ENCODE measurements around the gene ST6GALNAC3. TPM values are rescaled to one million over a fixed set of nuclear protein-coding genes. Genes with fewer than 3 reads are reported as not detected.
"Not testable (repeated sequence)": the region's sequence is repeated elsewhere in the genome, so short reads cannot be mapped to it uniquely, and the experiment has no call there.

ST6GALNAC3 gene
- total and polyA plus RNA-seq, 11 donors: 2.5 to 7.7 (median 4.4) TPM

DNA sequence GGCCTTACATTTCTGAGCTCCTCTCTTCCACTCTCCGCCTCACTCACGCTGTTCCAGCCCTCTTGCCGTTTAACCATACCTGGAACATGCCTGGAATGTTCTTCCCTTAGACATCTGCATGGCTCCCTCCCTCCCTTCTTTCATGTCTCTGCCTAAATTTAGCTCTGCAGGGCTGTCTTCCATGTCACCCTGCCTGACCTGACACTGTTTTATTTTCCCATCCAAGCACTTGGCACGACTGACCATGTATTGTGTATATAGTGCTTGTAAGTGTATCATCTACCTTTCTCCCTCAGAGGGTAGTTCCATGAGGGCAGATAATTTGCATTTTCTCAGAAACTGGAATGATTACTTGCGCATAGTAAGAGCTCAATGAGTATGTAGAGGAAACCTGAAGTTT lies 47.3 kb downstream of the ST6GALNAC3 start:
- Histone ChIP-seq H3K27me3 (no peaks in the 10 kb centered on the region), H3K4me3 (no peak overlapping the region), H3K4me1 (peaks cover 0 to 14% (median 2%) of the 10 kb centered on the region in 12 donors), H3K9me3 (no peaks in the 10 kb centered on the region), H3K36me3 (no peaks in the 10 kb centered on the region), H3K27ac (no peak overlapping the region)
- WGBS, 4 donors: 39 to 49% (median 46%) methylated on average over 5 of the region's 5 CpGs
- no peak for TF ChIP-seq POLR2A (IDR thresholded peaks at IDR 0.05)
- TF ChIP-seq, protein P1, sequence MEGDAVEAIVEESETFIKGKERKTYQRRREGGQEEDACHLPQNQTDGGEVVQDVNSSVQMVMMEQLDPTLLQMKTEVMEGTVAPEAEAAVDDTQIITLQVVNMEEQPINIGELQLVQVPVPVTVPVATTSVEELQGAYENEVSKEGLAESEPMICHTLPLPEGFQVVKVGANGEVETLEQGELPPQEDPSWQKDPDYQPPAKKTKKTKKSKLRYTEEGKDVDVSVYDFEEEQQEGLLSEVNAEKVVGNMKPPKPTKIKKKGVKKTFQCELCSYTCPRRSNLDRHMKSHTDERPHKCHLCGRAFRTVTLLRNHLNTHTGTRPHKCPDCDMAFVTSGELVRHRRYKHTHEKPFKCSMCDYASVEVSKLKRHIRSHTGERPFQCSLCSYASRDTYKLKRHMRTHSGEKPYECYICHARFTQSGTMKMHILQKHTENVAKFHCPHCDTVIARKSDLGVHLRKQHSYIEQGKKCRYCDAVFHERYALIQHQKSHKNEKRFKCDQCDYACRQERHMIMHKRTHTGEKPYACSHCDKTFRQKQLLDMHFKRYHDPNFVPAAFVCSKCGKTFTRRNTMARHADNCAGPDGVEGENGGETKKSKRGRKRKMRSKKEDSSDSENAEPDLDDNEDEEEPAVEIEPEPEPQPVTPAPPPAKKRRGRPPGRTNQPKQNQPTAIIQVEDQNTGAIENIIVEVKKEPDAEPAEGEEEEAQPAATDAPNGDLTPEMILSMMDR (IDR thresholded peaks at IDR 0.05): no peak
- DNase-seq: peak in 2 of 5 donors; percentile 12 to 32
- intact Hi-C loops (cut with DNase I): loop anchor here in 1 of 10 donors (2.0 kb wide), 1 partner anchor 39 kb away; no protein-coding TSS in a partner anchor
- ATAC-seq: peak; percentile 64 to 93 (median 91)

GRCh38 chr1:76122271-76122670 lies 47.7 kb downstream of the ST6GALNAC3 start:
- WGBS, 4 donors: 76 to 85% (median 81%) methylated on average over 5 of the region's 5 CpGs
- ATAC-seq: no peak
- Histone ChIP-seq H3K27ac (no peak overlapping the region), H3K4me1 (peaks cover 0 to 14% (median 2%) of the 10 kb centered on the region in 12 donors), H3K27me3 (no peaks in the 10 kb centered on the region), H3K4me3 (no peak overlapping the region), H3K9me3 (no peaks in the 10 kb centered on the region), H3K36me3 (no peaks in the 10 kb centered on the region)
- TF ChIP-seq, protein P1 (IDR thresholded peaks at IDR 0.05): no peak
- TF ChIP-seq POLR2A (IDR thresholded peaks at IDR 0.05): no peak
- intact Hi-C loops (cut with DNase I): no loop called here
- DNase-seq: no peak

DNA sequence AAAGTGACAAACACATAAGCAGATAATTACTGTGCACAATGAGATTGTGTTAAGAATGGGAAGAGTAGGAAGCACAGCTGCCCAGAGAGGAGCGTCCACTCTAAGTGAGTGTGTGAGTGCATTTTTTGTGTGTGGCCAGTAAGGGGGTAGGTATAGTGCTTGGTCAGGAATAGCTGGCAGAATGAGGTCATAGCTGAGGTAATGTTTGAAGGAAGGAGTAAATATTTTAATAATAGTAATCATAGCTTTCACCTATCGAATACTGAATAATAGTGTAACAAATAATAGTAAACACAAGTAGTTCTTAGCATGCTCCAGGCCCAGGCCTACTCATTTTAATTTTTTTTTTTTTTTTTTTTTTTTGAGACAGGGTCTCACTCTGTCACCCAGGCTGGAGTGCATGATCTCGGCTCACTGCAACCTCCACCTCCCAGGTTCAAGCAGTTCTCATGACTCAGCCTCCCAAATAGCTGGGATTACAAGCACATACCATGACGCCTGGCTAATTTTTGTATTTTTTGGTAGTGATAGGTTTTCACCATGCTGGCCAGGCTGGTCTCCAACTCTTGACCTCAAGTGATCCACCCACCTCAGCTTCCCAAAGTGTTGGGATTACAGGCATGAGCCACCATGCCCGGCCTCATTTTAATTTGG lies 49.0 kb downstream of the ST6GALNAC3 start:
- H3K9me3 ChIP-seq, H3K4me3 ChIP-seq, H3K27ac ChIP-seq, DNase-seq, H3K36me3 ChIP-seq, H3K27me3 ChIP-seq, ATAC-seq: not testable (repeated sequence)
- peaks cover 0 to 14% (median 2%) of the 10 kb centered on the region in 12 donors for H3K4me1 ChIP-seq
- WGBS, 4 donors: 86 to 98% (median 95%) methylated on average over 5 of the region's 5 CpGs
- intact Hi-C loops (cut with DNase I): loop anchor here in 1 of 10 donors (2.0 kb wide), 1 partner anchor 49 kb away; no protein-coding TSS in a partner anchor

DNA sequence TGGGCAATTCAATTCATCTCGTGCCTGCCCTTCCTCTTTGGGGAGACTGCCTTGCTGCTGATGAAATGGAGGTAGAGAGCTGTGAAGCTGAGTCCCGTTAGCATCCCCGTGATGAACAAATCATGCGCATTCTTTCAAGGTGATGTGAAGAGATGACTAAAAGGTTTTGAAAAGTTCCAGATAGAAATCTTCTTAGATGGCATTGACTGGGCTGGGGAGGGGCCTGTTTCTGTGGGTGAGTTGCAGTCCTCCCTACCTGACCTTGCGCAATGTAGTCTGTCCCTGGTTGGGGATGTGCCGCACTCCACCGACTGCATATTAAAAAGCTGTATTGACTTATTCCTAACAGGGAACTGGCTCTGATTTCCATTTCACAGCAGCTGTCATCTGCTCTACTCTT lies 49.6 kb downstream of the ST6GALNAC3 start:
- H3K36me3 ChIP-seq: no peaks in the 10 kb centered on the region
- H3K27ac ChIP-seq: no peak overlapping the region
- no peaks in the 10 kb centered on the region for H3K27me3 ChIP-seq
- intact Hi-C loops (cut with DNase I): loop anchor here in 1 of 10 donors (2.0 kb wide), 1 partner anchor 49 kb away; no protein-coding TSS in a partner anchor
- DNase-seq (no peak), ATAC-seq (no peak)
- peaks cover 0 to 14% (median 2%) of the 10 kb centered on the region in 12 donors for H3K4me1 ChIP-seq
- TF ChIP-seq, protein P1 (IDR thresholded peaks at IDR 0.05): no peak
- TF ChIP-seq POLR2A (IDR thresholded peaks at IDR 0.05): no peak
- 75 to 96% (median 94%) methylated on average over 7 of the region's 7 CpGs for WGBS, 4 donors
- H3K9me3 ChIP-seq: no peaks in the 10 kb centered on the region
- H3K4me3 ChIP-seq: no peak overlapping the region

All from heart left ventricle (tissue), 16 donors.